NAMALWA (cell line): ENCODE measurements around the gene DCTD.

Experiments used
- DNase-seq: peaks from one replicate; pipeline ENCODE4 v3.0.0-alpha.2; 2015; ENCODE audit warnings: low spot score

The DCTD gene

GRCh38 chr4:182893047-182893446, 24.1 kb downstream of the DCTD start:
- no peak for DNase-seq

DNA sequence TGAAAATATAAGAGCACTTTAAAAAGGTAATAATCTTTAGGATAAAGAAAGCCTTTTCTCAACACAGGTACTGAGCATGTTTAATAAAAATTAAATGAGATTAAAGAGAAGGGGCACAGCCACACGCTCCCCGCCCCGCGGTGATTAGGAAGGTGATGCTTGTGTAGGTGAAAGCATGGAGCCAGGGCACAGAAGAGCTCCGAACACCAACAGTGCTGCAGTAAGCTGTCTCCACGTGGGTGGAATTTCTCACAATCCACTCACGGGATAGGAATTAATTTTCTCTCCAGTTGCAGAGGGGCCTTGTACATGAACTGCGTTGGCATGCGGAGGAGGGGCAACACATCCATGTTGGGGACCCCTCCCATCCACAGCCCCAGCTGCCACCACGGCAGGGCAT, 27.0 kb downstream of the DCTD start:
- DNase-seq, result no peak

GRCh38 chr4:182888891-182889290, 28.3 kb downstream of the DCTD start:
- no peak for DNase-seq

DNA sequence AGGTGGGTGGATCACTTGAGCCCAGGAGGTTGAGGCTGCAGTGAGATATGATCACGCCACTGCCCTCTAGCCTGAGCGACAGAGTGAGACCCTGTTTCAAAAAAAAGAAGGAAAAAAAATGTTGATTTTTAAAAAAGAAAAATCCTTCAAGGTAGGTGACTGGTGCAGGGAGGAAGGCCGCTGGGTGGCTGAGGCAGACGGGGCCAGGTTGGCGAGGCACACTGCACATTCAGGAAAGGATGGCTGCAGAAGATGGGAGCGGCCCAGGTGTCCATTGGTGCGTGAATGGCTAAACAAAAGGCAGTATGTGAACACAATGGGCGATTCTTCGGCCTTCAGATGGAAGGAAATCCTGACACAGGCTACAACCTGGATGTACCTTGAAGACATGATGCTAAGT, 30.4 kb downstream of the DCTD start:
- no peak for DNase-seq

DNA sequence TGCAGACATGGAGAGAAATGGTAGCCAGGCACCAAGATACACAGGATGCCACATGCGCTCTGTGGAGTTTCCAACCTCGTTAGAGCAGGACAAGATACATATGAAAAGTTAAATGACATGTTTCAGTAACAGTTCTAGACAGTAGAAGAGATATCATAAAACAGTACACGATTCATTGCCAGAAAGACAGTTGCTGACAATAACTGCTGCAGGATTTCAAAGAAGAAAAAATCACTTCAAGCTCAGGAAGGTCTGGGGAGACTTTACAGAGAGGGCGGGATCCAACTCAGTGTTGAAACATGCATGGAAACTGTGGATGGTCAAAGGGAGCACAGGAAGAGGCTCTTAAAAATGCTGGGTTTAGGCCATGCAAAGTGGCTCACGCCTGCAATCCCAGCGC, 31.0 kb downstream of the DCTD start:
- DNase-seq, result no peak

DNA sequence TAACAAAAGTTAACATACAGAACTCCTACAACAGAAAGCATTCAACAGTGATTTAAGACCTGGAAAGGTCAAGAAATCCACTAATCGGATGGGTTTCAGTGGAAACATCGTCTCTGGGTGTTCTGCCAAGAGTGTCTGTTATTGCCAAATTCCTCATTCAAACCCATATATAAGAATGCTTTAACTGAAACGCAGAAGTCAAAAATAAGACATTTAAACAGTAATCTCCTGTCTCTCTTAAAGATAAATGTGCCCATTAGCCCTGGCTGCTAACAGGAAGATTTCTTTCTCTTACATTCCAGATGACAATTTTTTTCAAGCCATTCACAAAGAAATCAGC, 31.5 kb downstream of the DCTD start:
- no peak for DNase-seq

DNA sequence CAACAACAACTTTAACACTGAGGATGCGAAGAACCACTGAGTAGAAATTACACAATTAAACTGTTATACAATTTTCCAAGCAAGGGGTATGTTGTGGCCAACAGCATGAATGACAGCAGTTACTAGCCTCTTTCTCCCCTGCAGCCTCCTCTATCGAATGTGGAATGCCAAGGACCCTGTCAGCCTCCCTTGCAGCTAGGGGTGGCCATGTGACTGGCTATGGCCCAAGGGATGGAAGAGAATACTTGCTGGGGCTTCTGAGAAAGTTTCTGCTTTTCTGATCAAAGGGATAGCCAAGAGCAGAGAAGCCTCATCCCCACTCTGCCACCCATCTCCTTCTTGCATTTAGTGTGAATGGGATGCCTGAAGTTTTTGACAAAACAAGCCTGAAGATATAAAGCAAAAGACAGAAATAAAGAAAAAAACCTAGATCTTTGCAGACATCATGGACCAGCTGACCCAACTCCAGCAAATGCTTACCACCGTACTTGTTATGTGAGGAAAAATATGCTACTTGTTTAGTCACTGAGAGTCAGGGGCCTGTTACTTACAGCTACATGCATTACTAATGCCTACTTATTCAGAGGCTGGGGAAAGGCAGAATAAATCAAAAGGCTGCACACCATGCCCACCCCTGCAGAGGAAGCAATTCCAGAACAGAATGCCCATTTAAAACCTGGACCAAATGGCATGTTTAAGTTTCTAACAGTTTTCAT, 32.0 kb downstream of the DCTD start:
- DNase-seq, result no peak

DNA sequence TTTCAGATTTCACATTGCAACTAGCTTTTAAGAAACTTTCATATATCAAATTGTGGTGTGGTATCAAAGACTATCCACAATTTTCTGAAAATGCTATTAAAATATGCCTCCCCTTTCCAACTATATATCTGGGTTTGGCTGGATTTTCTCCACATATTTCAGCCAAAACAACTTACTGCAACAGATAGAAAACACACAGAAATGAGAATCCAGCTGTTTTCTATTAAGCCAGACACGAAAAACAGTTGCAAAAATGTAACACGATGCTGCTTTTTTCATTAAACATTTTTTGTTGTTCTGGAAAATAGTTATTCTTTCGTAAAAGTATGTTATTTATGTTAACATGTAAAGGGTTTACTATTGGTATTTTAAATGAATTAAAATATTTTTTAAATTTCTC, 33.1 kb downstream of the DCTD start:
- no peak for DNase-seq

DNA sequence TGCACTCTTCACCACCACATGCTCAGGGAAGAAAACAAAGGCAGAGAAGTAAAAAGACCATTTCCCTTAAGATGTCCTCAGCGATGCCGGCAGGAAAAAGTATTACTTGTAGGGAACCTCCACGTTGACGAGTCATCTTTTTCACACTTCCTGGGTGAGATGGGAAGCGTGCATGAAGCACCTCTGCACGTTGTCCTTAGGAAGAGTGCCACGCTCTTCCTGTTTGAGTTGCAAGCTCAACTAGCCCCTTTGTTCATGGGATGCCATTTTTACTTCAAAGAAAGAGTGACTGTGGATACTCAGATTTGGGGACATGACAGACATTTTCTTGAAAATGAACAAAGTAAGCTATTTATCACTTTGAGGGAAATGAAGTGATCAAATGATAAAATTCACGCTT, 33.8 kb downstream of the DCTD start:
- no peak for DNase-seq

DNA sequence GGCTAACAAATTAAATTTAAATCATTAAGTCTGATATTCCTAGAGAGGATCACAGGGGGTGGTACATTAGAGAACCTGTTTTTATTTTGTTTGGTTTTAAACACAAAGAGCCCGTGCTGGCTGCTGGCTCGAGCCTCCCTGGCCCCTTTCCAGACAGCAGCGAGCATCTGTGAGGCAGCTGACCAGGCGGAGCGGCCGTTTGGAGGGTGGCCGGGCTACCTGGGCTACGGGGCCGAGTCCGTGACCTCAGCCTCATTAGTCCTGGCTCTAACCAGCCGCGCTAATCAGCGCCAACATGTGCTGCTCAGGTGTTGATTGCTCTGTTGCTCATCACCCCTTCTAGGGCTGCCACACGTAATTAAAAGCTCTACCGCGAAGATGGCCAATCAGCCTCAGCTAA, 35.3 kb downstream of the DCTD start:
- DNase-seq, result no peak

DNA sequence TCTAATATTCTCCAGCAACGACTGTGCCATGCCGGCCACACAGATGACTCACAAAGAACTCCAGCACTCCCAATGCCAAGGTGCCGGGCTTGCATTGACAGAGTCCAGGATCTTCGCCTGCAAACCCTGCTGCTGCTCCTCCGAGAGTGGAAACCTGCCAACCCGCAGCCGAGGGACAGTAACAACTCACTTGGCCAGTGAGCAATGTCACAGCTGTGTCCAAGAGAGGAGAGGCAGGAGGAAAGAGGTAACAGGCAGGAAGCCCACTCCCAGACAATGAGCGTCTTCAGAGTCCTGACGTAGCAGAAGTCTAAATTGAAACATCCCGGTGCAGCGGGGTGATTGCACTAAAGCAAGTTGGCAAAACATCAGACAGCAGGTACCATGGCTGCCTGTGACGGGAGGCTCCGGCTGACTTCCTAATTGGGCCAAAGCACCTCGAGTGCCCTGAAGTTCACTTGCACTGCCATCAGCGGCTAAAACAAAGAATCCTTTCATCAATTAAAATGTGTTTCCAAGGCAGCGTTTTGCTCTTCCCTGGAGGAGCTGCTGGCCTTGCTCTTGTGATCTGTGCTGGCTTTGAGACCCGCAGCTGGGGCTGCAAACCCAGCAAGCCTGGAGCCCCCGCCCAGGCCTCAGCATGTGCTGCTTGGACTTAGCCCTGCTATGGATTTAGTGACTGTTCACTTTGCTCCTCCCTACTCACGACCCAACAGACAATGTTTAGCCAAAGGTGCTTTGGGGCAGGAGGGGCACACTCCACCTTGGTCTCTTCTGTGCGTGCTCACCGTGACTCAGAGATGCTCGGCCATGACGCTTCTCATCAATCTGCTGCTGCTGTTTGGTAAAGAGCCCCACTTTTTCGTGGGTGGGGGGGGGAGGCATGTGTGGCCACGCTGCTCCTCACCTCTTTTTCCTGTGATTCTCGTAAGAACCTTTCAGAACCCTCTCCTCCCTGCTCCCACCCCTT, 36.5 kb downstream of the DCTD start:
- DNase-seq, result no peak

GRCh38 chr4:182879913-182880312, 37.3 kb downstream of the DCTD start:
- no peak for DNase-seq

DNA sequence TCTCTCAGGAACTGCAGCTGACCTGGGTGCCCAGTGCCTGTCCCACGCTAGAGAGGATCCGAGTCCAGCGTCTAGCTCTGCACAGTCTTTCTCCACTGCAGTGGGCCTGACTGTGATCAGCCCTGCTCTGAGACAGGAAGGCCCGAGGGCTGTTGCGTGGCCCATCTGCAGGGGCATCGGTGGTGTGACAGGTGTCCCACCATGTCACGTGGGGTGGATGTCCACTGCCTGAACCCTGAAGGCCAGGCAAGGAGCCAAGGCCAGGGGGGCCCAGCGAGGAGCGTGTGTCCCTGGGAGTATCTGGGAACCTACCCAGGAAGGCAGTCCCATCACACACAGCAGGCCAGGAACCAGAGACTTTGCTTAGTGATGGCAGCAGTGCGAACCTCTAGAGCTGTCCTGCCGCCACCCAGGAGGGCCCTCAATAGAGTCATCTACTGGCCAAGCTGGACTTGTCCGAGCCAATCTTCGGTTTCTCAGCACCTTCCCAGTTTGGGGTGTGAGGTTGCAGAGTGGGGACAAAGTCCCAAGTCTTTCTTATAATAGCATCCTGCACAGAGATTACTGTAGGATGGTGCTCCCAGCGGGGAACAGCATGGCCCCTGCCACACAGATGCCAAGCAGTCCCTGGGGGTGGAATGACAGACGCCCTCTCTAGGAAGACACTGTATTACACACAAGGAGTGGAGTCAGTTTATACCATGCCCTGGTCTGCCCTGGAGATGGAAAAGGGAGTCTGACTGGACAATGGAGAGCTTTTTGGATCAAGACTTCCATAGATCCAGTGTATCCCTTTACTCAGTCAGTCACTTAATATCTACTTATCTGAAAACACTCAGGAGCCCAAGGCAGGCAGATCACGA, 38.3 kb downstream of the DCTD start:
- DNase-seq, result no peak

- DNase-seq, result no peak
Observed at GRCh38 chr4:182877326-182877883, 39.8 kb downstream of the DCTD start.

DNA sequence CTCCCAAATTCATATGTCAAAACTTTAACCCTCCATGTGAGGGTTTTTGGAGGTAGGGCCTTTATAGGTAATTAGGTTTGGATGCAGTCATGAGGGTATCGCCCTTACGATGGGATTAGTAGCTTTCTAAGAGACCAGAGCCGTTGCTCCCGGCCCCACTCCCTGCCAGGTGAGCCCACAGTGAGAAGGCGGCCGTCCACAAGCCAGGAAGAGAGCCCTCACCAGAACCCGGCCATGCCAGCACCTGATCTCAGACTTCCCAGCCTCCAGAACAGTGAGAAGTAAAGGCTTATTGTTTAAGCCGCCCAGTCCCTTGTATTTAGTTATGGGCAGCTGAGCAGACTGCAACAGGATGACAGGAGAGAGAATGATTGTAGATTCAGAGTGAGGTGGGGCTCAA, 40.8 kb downstream of the DCTD start:
- DNase-seq, result no peak

GRCh38 chr4:182875453-182876405, 41.5 kb downstream of the DCTD start:
- DNase-seq, result no peak

- DNase-seq, result no peak
Observed at GRCh38 chr4:182874797-182875345, 42.3 kb downstream of the DCTD start.

GRCh38 chr4:182874304-182874751, 42.9 kb downstream of the DCTD start:
- peak; percentile 3 for DNase-seq

GRCh38 chr4:182873726-182874125, 43.5 kb downstream of the DCTD start:
- no peak for DNase-seq

DNA sequence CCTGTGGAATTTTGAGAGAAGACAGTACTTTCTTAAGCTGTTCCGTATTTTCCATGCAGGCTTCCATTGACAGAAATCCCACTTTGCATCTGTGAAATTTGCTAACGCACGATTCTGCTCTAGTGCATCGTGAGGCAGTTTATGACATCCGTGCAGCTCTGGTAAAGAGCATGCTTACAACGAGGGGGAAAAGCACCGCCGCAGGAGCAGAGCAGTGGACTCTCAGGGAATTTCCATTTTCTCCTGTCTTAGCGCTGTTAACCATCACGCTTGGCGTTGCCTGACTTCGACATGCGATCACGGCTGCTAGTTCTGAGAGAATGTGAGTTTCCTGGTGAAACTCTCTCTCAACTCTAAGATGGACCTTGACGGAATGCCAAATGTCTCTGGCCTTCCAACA, 43.9 kb downstream of the DCTD start:
- DNase-seq, result no peak

DNA sequence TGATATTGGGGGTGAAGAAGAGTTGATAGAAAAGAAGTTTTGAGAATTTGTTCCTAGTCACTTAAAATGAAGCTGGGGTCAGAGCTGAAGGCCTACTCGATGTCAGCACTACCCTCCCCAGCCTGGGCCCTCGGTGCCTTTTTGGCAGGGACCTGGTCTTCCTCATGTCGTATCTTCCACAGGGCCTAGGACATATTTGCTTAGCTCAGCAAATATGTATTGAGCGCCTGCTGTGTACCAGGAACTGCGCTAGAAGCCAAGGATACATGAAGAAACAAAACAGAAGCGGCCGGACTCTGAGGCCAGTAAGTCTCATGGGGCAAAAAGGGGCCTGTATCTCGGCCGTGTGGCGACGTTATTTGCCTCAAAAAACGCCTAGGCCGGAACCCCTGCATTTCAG, 44.3 kb downstream of the DCTD start:
- DNase-seq, result no peak
